Neuron (in vitro differentiated cells): ENCODE measurements around the gene DOCK2.
A peak's percentile ranks its signal among the peaks of the same experiment; 100 is the strongest.
"Not testable (repeated sequence)": the region's sequence is repeated elsewhere in the genome, so short reads cannot be mapped to it uniquely, and the experiment has no call there.

Experiments
- H2AFZ ChIP-seq: one replicate; pipeline ENCODE4 v1.6.1; 2013; ENCODE audit warnings: low read depth, mild to moderate bottlenecking, inconsistent platforms, low read length, moderate library complexity
- H3K27me3 ChIP-seq: one replicate; pipeline ENCODE4 v1.6.1; 2013; ENCODE audit warnings: low read length; ENCODE audit not compliant: insufficient read depth
- H3K36me3 ChIP-seq: one replicate; pipeline ENCODE4 v1.6.1; 2013; ENCODE audit warnings: low read length; ENCODE audit not compliant: insufficient read depth
- H3K4me1 ChIP-seq: one replicate; pipeline ENCODE4 v1.6.1; 2013; ENCODE audit warnings: low read length; ENCODE audit not compliant: insufficient read depth
- H3K4me3 ChIP-seq: 2 replicates; pipeline ENCODE4 v1.5.1; 2013; ENCODE audit warnings: mild to moderate bottlenecking, low read length, moderate library complexity
- H3K9me3 ChIP-seq: one replicate; pipeline ENCODE4 v1.6.1; 2013; ENCODE audit warnings: low read length

DOCK2 gene

DNA sequence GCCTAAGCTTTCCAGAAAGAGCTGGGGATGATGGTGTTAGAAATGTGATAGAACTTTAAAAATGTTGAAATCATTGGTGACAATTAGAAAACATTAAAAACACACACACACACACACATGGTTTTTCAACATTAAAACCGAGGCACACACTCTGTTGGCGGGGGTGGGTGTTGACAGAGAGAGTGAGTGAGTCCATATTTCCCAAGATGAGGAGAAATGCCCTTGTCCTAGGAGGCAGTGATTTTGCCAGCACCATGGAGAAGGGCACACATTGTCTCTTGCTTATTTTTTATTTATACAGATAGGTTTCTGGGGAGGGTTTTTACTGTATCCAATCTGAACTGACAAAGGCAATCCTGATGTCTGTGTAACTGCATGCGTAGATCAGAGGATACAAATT, 190.7 kb downstream of the DOCK2 start:
- Histone ChIP-seq H3K36me3 (no peaks in the 10 kb centered on the region), H2AFZ (no peak overlapping the region), H3K4me3 (no peak overlapping the region), H3K9me3 (no peaks in the 10 kb centered on the region), H3K4me1 (no peaks in the 10 kb centered on the region), H3K27me3 (no peaks in the 10 kb centered on the region)

DNA sequence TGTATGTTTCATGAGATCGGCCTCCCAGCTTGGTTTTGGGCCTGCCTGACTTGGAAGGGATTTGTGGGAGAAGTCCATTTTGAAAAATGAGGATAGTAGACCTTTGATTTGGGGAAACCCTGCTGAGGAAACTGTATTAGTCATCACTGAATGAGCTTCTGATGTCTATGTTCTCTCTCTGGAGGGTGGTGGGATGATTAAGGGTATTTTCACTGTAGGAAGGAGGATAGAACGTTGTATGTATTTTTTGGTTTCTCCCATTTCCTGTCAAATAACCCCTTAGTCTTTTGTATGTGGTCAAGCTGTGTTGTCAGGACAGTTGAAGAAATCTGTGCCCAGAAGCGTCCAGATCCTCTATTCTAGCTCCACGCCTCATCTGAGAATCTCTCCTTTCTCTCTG, 191.3 kb downstream of the DOCK2 start:
- Histone ChIP-seq H3K27me3 (no peaks in the 10 kb centered on the region), H2AFZ (no peak overlapping the region), H3K36me3 (no peaks in the 10 kb centered on the region), H3K4me1 (no peaks in the 10 kb centered on the region), H3K9me3 (no peaks in the 10 kb centered on the region), H3K4me3 (no peak overlapping the region)

DNA sequence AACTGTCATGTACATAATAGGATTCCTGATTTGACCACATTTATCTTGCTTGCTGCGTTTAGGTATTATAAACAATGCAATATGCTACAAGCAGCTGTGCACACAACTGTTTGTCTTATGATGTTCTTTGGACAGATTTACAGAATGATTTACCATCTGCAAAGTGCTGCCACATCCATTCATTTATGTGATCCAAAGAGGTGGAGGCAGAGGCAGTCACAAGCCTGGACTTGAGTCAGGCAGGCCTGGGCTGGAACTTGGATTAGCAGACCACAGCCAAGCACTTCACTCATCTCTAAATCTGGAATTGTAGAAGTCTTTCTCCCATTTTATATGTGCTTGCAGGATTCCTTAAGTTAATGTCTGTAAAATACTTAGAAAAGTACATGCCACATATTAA, 194.3 kb downstream of the DOCK2 start:
- H3K36me3 ChIP-seq: no peaks in the 10 kb centered on the region
- no peaks in the 10 kb centered on the region for H3K27me3 ChIP-seq
- no peak overlapping the region for H2AFZ ChIP-seq
- H3K9me3 ChIP-seq: no peaks in the 10 kb centered on the region
- no peaks in the 10 kb centered on the region for H3K4me1 ChIP-seq
- H3K4me3 ChIP-seq: no peak overlapping the region

DNA sequence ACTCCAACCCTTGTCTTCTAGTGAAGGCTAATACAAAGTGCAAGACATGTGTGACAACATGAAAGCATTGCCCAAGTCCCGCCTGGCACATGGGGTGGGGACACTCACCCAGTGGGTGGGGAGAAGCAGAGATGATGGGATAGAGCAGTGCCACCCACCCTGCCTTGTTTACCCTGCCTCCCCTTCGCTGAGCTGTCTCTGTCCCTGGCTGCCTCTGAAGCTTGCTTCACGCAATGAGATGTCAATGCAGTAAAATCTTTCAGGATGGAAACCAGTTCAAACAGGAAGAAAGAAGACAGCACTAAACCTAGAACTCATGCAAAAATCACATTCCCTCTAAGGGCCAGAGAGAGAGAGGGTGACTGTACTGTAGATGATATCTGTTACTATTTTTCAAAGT, 195.2 kb downstream of the DOCK2 start:
- no peaks in the 10 kb centered on the region for H3K36me3 ChIP-seq
- no peaks in the 10 kb centered on the region for H3K4me1 ChIP-seq
- H3K4me3 ChIP-seq: no peak overlapping the region
- peak overlapping the region; percentile 43 for H2AFZ ChIP-seq
- H3K27me3 ChIP-seq: no peaks in the 10 kb centered on the region
- H3K9me3 ChIP-seq: no peaks in the 10 kb centered on the region

- H3K4me1 ChIP-seq: no peaks in the 10 kb centered on the region
- no peaks in the 10 kb centered on the region for H3K9me3 ChIP-seq
- H3K4me3 ChIP-seq: no peak overlapping the region
- no peaks in the 10 kb centered on the region for H3K27me3 ChIP-seq
- peak overlapping the region; percentile 43 for H2AFZ ChIP-seq
- H3K36me3 ChIP-seq: no peaks in the 10 kb centered on the region
Observed at GRCh38 chr5:169832845-169833244, 195.8 kb downstream of the DOCK2 start.

DNA sequence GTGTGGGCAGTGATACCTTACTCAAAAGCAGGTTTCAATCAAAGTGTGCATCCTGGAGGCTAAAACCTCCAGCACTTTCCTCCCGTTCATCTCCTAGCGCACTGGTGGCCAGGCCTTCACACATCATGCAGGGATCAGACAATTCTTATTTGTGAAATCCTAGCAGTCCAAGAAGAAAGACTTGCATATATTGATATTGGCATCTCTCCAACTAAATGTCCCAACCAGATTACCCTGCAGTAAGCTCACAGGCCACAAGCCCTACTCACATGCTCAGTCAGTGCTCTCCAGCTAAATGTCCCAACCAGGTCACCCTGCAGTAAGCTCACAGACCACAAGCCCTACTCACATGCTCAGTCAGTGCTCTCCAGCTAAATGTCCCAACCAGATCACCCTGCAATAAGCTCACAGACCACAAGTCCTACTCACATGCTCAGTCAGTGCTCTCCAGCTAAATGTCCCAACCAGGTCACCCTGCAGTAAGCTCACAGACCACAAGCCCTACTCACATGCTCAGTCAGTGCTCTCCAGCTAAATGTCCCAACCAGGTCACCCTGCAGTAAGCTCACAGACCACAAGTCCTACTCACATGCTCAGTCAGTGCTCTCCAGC, 196.7 kb downstream of the DOCK2 start:
- H2AFZ ChIP-seq, H3K9me3 ChIP-seq, H3K27me3 ChIP-seq, H3K4me3 ChIP-seq, H3K36me3 ChIP-seq, H3K4me1 ChIP-seq: not testable (repeated sequence)

DNA sequence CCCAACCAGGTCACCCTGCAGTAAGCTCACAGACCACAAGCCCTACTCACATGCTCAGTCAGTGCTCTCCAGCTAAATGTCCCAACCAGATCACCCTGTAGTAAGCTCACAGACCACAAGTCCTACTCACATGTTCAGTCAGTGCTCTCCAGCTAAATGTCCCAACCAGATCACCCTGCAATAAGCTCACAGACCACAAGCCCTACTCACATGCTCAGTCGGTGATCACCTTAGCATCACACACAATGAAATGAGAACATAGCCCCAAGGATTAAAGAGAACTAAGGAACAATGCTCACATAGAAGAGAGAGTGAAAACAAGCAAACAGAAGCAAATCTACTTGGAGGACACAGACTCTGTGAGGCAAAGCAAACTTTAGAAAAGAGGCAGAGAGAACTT, 197.5 kb downstream of the DOCK2 start:
- not testable (repeated sequence) for H3K36me3 ChIP-seq, H3K9me3 ChIP-seq, H3K4me3 ChIP-seq, H3K27me3 ChIP-seq, H3K4me1 ChIP-seq, H2AFZ ChIP-seq

DNA sequence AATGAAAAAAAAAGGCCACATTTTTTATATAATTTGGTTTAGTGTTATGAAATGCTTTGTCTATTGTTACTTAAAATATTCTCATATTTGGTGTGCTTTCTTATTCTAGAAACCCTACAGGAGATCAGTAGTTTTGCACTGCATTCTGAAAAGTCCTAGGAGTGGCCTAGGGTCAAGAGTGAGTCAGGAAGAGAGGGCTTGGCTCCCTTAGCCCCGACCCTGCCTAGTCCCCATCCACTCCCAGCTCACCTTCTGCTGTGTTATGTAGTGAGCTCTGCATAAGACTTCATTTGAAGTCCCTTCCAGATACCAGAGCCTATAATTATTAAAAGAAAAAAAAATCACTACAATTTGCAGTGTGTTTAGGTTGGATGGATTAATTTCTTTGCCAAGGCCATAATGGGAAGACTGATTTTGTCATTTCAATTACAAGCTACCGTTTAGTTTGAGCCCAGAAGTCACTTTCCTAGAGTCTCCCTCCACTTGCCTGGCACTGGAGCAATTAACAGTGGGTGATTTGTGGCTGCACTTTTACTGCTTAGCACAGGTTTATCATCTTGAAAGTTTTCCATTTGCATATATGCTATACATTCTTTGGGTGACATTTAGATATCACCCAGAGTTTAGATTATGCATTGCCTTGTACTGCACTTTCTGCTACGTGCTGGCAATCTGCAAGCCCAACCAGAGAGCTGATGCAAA, 199.9 kb downstream of the DOCK2 start:
- Histone ChIP-seq H3K9me3 (no peaks in the 10 kb centered on the region), H2AFZ (no peak overlapping the region), H3K36me3 (no peaks in the 10 kb centered on the region), H3K27me3 (no peaks in the 10 kb centered on the region), H3K4me1 (no peaks in the 10 kb centered on the region), H3K4me3 (no peak overlapping the region)

DNA sequence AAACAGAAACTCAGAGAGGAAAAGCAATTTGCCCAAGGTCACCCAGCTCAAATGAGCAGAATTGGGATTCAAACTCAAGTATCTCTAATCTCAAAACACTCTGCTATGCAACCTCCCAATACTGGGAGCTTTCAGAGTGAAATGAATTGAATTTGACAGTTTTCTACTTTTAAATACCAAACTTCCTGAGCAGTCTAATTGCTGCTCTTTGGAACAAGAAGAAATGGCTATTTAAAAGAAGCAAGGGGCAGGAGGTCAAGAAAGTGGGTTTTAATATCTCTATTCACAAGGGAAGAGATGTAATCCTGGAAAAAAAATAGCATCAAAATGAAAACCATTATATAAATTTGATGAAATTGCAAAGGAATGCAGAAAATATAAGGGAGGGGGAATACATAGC, 200.6 kb downstream of the DOCK2 start:
- H3K4me3 ChIP-seq: no peak overlapping the region
- H3K27me3 ChIP-seq: no peaks in the 10 kb centered on the region
- no peaks in the 10 kb centered on the region for H3K9me3 ChIP-seq
- H3K4me1 ChIP-seq: no peaks in the 10 kb centered on the region
- no peaks in the 10 kb centered on the region for H3K36me3 ChIP-seq
- no peak overlapping the region for H2AFZ ChIP-seq

- H3K36me3 ChIP-seq: no peaks in the 10 kb centered on the region
- H3K4me3 ChIP-seq: no peak overlapping the region
- no peaks in the 10 kb centered on the region for H3K27me3 ChIP-seq
- no peaks in the 10 kb centered on the region for H3K4me1 ChIP-seq
- H3K9me3 ChIP-seq: no peaks in the 10 kb centered on the region
- no peak overlapping the region for H2AFZ ChIP-seq
Observed at GRCh38 chr5:169838688-169839087, 201.6 kb downstream of the DOCK2 start.

DNA sequence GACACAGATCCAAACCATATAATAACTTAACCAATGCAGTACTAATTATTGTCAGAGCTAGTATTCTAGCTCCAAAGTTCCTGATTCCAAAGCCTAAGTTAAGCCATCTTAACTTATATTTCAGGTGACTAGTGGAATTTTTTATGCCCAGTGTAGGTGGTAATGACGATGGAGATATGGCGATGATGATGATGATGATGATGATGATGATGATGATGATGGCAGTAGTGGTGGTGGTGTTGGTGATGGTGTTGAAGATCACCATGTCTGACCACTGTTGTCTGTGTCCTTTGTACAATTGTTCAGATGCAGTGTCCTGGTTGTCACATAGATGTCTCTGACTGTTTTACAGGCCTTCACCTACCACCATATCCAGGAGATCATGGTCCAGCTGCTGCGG, 203.3 kb downstream of the DOCK2 start:
- Histone ChIP-seq H3K27me3 (no peaks in the 10 kb centered on the region), H3K4me1 (no peaks in the 10 kb centered on the region), H3K36me3 (no peaks in the 10 kb centered on the region)

DNA sequence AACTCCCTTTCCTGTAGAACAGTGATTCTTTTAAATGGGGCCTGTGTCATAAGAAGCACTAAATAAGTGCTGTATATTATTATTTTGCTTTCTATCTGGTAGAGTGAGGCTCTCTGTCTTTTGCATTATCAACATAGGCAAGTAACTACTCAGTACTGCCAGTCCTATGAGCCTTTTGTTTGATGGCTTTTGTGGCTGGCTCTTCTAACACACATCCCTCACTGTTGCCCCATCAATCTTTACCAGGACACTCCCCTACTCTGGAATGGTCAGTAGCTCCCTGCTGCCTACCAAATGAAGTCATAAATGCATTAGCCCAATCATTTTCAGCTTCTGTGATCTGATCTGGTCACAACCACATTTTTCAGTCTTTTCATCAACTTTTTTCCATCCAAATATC, 205.6 kb downstream of the DOCK2 start:
- H3K27me3 ChIP-seq: no peaks in the 10 kb centered on the region
- H2AFZ ChIP-seq: no peak overlapping the region
- no peak overlapping the region for H3K4me3 ChIP-seq
- H3K4me1 ChIP-seq: no peaks in the 10 kb centered on the region
- no peaks in the 10 kb centered on the region for H3K9me3 ChIP-seq
- no peaks in the 10 kb centered on the region for H3K36me3 ChIP-seq

More for the DNA sequence above, 203.3 kb downstream of the DOCK2 start:
- Histone ChIP-seq H2AFZ (no peak overlapping the region), H3K9me3 (no peaks in the 10 kb centered on the region), H3K4me3 (no peak overlapping the region)

- Histone ChIP-seq H2AFZ (no peak overlapping the region), H3K4me1 (no peaks in the 10 kb centered on the region), H3K4me3 (no peak overlapping the region), H3K36me3 (no peaks in the 10 kb centered on the region), H3K27me3 (no peaks in the 10 kb centered on the region), H3K9me3 (peaks cover 3% of the 10 kb centered on the region)
Observed at GRCh38 chr5:169847519-169847918, 210.4 kb downstream of the DOCK2 start.

- Histone ChIP-seq H3K4me1 (no peaks in the 10 kb centered on the region), H3K36me3 (no peaks in the 10 kb centered on the region), H3K27me3 (no peaks in the 10 kb centered on the region), H3K4me3 (no peak overlapping the region), H3K9me3 (peaks cover 3% of the 10 kb centered on the region), H2AFZ (no peak overlapping the region)
Observed at GRCh38 chr5:169848271-169848670, 211.2 kb downstream of the DOCK2 start.
